Testis (tissue), 3 donors: ENCODE measurements around the gene TLR4. TPM values are rescaled to one million over a fixed set of nuclear protein-coding genes. Genes with fewer than 3 reads are reported as not detected.

Source experiments
- DNase-seq: peaks from one replicate; pipeline ENCODE4 v3.0.0-alpha.2; 2019
- H3K27ac ChIP-seq, 2 donors: fragments of 200-600 bp; sonication (generic); one replicate each; pipeline ENCODE4 v1.5.1; 2019
- H3K27me3 ChIP-seq: fragments of 200-600 bp; sonication (generic); one replicate; pipeline ENCODE4 v1.5.1; 2019
- H3K36me3 ChIP-seq: fragments of 200-600 bp; sonication (generic); one replicate; pipeline ENCODE4 v1.5.1; 2017; ENCODE audit warnings: low read depth; ENCODE audit errors: missing control alignments
- H3K4me1 ChIP-seq: fragments of 200-600 bp; sonication (generic); one replicate; pipeline ENCODE4 v1.5.1; 2019
- H3K4me3 ChIP-seq, 2 donors: fragments of 200-600 bp; sonication (generic); one replicate each; pipeline ENCODE4 v1.5.1; 2017 to 2019
- H3K9me3 ChIP-seq: fragments of 200-600 bp; sonication (generic); one replicate; pipeline ENCODE4 v1.5.1; 2017
- CTCF ChIP-seq, 3 experiments: fragments of 450-650 bp in 2 of 3; fragments of 200-600 bp in 1 of 3; sonication (generic) in 1 of 3; IDR thresholded peaks; one replicate each; pipeline ENCODE4 v1.5.1; 2016 to 2019; ENCODE audit warnings: antibody characterized with exemption in 3 of 3, mild to moderate bottlenecking in 2 of 3, moderate library complexity in 1 of 3
- POLR2A ChIP-seq: fragments of 450-650 bp; IDR thresholded peaks from one replicate; pipeline ENCODE4 v1.6.1; 2017; ENCODE audit warnings: antibody characterized with exemption, mild to moderate bottlenecking, moderate library complexity
- WGBS, 2 donors: methylation state at CpG; one replicate each; pipeline ENCODE4 v1.1.5; 2018; 5-methylcytosine and 5-hydroxymethylcytosine counted together
- intact Hi-C: fragments of 100-400 bp; cut with DNase I; formaldehyde crosslinking; loops from one replicate; pipeline ENCODE4 v1.15.1; 2023; ENCODE audit warnings: low total_unique reads
- polyA plus RNA-seq: library from polyadenylated mRNA; stranded (reverse); fragments of 350-450 nt; fragmentation: Illumina TruSeq; extraction: RNeasy Lipid Tissue Mini Kit (QIAGEN cat#74804); gene quantifications from one replicate; pipeline ENCODE4 v1.2.3, GENCODE V29; 2014; ENCODE audit warnings: low read depth, low replicate concordance; ENCODE audit not compliant: insufficient read depth
- total RNA-seq, 2 donors: library from RNA; depleted of rRNA; stranded (reverse); fragments of >200 nt; gene quantifications; one replicate each; pipeline ENCODE4 v1.2.3, GENCODE V29; 2016

The TLR4 gene
- total and polyA plus RNA-seq, 3 donors from 2014 or later: 3.7 to 5.0 (median 3.9) TPM

- H3K4me3 ChIP-seq: no peak overlapping the region
- TF ChIP-seq POLR2A (no peak), CTCF (IDR thresholded peaks at IDR 0.05) (no peak)
- no peaks in the 10 kb centered on the region for H3K27me3 ChIP-seq
- H3K9me3 ChIP-seq: no peaks in the 10 kb centered on the region
- no peak overlapping the region for H3K27ac ChIP-seq
- no peaks in the 10 kb centered on the region for H3K4me1 ChIP-seq
- no peaks in the 10 kb centered on the region for H3K36me3 ChIP-seq
- intact Hi-C loops: no loop called here
- DNase-seq: no peak
Observed at GRCh38 chr9:117718085-117718484, 13.9 kb downstream of the TLR4 start.

- intact Hi-C loops: no loop called here
- no peaks in the 10 kb centered on the region for H3K36me3 ChIP-seq
- TF ChIP-seq POLR2A: no peak
- H3K4me3 ChIP-seq: no peak overlapping the region
- no peaks in the 10 kb centered on the region for H3K9me3 ChIP-seq
- no peak for DNase-seq
- H3K27ac ChIP-seq: no peak overlapping the region
- 77 to 78% methylated on average over 2 of the region's 2 CpGs for WGBS, 2 donors
- no peaks in the 10 kb centered on the region for H3K4me1 ChIP-seq
- no peaks in the 10 kb centered on the region for H3K27me3 ChIP-seq
Observed at GRCh38 chr9:117718701-117719100, 14.5 kb downstream of the TLR4 start.

- DNase-seq: no peak
- Histone ChIP-seq H3K36me3 (no peaks in the 10 kb centered on the region), H3K4me3 (no peak overlapping the region), H3K9me3 (no peaks in the 10 kb centered on the region), H3K4me1 (no peaks in the 10 kb centered on the region), H3K27me3 (no peaks in the 10 kb centered on the region), H3K27ac (no peak overlapping the region)
- intact Hi-C loops: no loop called here
- 80 to 93% methylated on average over 7 of the region's 7 CpGs for WGBS, 2 donors
- no peak for TF ChIP-seq CTCF (IDR thresholded peaks at IDR 0.05)
- TF ChIP-seq POLR2A: no peak
Observed at GRCh38 chr9:117719161-117719920, 15.1 kb downstream of the TLR4 start.

GRCh38 chr9:117720066-117720465 lies 15.9 kb downstream of the TLR4 start:
- DNase-seq: no peak
- H3K9me3 ChIP-seq: no peaks in the 10 kb centered on the region
- no peak overlapping the region for H3K4me3 ChIP-seq
- TF ChIP-seq CTCF (IDR thresholded peaks at IDR 0.05) (no peak), POLR2A (no peak)
- H3K27me3 ChIP-seq: no peaks in the 10 kb centered on the region
- H3K4me1 ChIP-seq: no peaks in the 10 kb centered on the region
- no peak overlapping the region for H3K27ac ChIP-seq
- H3K36me3 ChIP-seq: no peaks in the 10 kb centered on the region
- intact Hi-C loops: no loop called here
- WGBS, 2 donors: 88 to 94% methylated on average over 2 of the region's 2 CpGs

GRCh38 chr9:117720555-117720954 lies 16.4 kb downstream of the TLR4 start:
- WGBS, 2 donors: 65 to 73% methylated on average over 5 of the region's 5 CpGs
- Histone ChIP-seq H3K36me3 (no peaks in the 10 kb centered on the region), H3K27ac (no peak overlapping the region), H3K9me3 (no peaks in the 10 kb centered on the region), H3K27me3 (no peaks in the 10 kb centered on the region), H3K4me3 (no peak overlapping the region), H3K4me1 (no peaks in the 10 kb centered on the region)
- TF ChIP-seq CTCF (IDR thresholded peaks at IDR 0.05): no peak
- intact Hi-C loops: no loop called here
- no peak for DNase-seq
